GM19240 (cell line): ENCODE measurements around the gene PLCD3.

Experiments used
- DNase-seq: peaks from one replicate; pipeline ENCODE4 v3.0.0; 2011; ENCODE audit warnings: low spot score; ENCODE audit not compliant: insufficient read length

The PLCD3 gene

DNA sequence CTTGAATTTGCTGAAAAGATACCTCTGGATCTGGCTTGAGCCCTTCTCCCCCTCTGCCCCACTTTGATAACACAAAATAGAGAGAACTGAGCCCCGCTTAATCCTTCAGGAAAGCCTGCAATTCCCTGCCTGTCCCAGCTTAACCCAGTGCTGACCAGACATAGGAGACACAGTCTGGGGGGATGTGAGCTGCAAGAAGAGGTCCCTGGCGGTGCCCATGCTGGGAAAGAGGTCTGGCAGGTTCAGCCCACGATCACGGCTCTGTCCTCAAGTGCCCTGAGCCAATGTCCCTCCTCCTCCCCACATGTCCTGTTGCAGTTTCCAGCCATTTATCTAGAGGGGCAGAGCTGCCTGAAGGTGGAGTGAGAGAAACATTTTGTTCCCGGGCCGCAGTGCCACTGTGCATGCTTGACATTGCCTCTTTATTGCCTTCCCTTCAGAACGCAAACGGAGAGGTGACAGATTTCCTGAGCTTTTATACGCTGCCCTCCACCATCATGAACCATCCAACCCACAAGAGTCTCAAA lies 29.0 kb downstream of the PLCD3 start:
- DNase-seq, result no peak

DNA sequence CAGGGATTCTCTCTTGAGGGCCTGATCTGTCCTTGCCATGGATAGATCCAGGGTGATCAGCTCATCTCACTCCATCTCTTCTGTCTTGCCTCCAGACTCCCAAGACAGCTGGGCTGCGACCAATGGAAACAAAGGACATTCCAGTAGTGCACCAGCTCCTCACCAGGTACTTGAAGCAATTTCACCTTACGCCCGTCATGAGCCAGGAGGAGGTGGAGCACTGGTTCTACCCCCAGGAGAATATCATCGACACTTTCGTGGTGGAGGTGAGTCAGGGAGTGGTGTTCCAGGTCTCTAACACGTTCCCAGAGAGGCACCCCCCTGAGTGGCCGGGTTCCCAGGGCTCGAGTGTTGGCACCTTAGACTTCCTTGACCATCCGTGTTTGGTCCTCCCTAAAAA lies 29.5 kb downstream of the PLCD3 start:
- no peak for DNase-seq

DNA sequence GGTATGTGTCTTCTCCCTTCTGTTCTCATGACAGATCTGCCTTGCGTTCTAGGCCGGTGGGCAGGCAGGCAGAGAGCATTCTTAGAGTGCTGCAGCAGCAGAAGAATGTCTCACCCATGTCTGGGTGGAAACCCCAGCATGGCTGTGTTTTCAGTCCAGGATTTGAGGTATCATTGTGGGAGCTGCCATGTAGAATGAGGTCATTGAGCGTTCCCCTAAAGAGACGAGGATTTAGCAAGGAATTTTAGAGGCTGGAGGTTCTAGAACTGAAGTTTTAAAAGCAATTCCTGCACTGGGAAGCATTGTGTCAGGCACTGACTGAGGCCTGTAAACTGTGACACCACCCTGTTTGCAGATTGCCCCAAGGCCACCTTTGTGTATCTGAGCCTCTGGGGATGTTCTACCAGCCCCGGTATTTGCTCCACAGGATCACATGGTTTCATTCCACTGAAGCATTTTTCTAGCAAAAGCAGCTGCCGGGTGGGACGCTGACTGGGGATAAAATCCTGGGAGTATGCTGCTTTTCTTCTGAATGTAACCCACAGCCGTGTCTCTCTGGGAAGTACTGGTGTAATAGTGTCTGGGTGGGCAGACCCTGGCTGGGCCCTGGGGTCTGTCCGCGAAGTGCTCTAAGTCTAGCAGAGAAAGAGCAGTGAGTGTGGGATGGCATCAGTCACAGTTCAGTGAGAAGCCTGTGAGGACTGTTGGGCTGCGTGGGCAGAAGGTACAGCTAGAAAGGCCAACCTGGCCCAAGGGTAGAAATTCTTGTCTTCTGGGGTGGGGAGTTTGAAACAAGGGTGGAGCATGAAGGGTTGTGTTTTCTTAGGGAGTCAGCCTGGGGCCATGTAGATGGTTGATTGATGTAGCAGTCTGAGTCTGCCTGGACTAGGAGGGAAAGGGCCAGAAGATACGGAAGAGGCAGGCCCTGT lies 30.2 kb downstream of the PLCD3 start:
- DNase-seq, result no peak

DNA sequence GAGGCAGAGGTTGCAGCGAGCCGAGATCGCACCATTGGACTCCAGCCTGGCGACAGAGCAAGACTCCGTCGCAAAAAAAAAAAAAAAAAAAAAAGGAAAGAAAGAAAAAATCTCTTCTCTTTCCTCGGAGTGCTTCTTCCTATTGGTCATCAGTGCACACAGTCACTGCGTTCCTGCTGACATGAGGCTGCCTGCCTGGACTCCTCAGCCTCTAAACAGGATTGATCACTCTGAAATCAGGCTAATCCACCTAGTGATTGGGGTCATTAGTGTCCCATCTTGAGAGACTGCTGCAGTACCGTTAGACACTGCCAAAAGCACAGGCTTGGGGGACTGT lies 30.8 kb downstream of the PLCD3 start:
- DNase-seq, result no peak

DNA sequence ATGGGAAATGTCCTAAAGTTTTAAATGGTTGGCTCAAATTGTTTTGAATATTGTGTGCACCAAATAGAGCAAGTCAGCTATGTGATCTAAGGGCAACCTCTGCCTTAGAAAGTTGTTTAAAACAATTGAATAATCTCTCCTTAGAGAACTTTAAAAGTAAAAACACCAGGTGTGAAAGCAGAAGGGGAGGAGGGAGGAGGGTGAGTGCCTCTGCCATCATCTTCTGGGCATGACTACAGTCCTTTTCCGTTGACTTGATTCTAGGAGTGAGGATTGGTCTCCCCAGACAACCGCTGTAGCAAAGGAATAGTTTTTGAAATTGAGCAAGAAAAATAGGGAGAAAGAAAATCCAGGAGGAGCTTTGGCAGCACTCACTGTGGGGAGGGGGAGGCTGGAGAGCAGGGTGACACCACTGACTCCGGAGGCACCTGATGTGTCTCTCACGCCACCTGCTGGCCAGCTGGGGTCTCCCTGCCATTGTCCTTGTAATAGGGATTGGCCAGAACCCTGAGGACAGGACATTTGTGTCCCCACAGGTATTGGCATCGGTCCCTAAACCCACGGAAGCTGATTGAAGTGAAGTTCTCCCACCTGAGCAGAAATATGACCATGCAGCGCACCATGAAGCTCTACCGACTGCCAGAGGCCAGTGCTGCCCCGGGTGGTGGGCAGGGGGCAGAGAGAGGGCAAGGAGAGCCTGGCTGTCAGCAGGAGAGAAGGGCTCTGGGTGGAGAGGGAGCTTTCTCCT lies 33.3 kb downstream of the PLCD3 start:
- DNase-seq, result peak; percentile 92

DNA sequence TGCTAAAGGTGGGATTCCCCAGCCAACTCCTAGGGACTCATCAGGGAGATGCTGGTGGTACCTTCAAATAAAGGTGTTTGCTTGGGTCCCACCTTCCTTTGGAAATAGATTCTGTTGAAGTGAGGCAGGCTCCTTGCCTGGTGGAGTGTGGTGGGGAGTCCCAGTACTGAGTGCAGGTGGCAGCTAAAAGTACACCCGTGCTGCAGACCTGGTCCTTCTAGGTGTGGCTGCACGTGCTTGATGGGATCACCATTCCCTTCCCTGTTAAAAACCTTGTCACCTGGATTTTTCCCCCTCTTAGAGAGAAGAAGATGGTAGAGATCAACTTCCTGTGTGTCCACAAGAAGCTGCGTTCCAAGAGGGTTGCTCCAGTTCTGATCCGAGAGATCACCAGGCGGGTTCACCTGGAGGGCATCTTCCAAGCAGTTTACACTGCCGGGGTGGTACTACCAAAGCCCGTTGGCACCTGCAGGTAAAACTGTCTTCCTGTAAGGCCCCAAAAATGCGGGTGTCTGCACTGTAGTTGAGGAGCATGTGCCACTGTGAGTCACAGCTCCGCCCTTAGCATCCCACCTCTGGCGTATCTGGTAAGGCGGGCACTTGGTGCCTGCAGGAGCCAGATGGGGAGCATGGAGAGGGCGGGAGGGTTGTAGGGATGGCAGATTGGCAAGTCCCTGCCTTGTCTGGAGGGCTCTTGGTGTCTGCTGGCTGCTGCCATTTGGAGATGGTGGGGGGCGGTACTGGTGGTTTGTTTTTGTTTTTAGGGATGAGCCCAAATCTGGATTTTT lies 34.0 kb downstream of the PLCD3 start:
- no peak for DNase-seq

DNA sequence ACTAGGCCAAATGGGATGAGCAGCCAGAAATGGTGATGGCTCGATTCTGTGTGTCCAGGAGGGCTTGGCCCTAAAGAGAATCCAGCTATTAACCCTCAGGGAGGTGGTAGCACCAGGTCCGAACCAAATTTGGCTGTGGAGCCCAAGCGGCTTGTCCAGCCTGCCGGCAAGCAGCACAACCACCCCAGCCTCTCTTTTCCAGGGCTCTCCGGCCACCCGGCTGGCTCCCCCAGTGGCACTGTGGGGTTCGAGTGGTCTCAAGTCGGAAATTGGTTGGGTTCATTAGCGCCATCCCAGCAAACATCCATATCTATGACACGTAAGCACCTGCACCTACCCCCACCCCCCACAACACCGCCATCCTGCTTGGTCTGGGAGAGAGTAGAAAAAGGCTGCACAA lies 35.4 kb downstream of the PLCD3 start:
- DNase-seq, result no peak

DNA sequence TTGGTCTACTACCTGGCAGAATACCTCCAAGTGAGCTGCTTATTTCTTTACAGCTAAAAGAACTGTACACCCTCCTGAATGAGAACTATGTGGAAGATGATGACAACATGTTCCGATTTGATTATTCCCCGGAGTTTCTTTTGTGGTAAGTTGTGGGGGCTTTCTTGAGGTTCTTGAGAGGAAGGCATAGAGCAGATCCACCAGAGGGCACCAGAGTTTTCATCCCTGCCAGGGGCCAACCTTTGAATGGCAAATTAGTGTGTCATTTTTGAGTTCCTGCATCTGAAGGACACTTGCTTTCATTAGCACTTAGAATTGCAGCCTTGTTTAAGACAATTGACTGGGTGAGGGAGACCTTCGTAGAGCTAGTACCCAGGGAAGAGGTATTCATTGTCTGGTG lies 36.2 kb downstream of the PLCD3 start:
- no peak for DNase-seq

DNA sequence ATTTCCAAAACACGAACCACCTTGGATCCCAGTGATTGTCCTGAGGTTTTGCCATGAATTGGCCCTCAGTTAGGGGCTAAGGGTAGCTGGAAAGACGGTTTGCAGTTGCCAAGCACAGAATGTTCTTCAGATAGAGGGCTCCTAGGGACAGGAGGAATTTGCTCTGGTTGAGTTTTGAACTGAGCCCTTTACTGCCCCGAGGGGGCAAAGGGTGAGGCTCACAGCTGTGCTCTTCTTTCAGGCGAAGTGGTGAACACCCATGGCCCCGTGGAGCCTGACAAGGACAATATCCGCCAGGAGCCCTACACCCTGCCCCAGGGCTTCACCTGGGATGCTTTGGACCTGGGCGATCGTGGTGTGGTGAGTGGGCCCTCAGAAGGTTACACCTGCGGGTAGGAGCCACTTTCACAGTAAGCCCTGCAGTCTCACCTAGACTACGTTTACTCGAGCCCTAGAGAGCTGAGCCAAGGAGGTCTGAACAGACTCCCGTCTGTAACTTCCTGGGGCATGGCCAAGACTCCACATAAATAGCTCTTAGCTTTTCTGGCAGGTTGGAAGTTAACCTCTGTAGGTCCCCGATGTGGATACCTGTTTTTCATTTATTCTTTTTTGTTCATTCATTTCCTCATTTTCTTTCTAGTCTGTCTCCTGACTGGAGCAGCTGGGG lies 38.7 kb downstream of the PLCD3 start:
- DNase-seq, result no peak

DNA sequence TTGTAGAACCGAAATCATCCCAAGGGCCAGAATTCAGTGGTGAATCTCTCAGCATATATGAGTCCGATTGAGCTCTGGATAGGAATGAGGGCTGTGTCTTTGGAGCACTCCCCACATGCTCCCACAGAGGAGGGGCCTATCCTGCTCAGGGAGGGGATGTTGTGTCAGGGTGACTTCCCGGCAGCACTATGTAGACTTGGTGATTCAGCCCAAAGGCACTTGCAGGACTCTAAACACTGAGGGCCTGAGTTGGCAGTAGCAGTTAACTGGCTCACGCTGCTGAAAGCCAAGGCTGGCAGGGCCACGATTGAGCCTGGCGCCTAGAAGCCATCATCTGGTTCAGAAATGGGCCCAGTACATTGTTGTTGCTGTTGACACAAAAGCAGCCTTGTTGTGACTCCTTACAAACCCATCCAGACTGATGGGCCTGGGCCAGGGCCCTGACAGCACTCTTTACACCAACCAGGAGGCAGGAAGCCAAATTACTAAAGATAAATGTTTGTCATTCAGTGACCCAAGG lies 39.3 kb downstream of the PLCD3 start:
- DNase-seq, result no peak

DNA sequence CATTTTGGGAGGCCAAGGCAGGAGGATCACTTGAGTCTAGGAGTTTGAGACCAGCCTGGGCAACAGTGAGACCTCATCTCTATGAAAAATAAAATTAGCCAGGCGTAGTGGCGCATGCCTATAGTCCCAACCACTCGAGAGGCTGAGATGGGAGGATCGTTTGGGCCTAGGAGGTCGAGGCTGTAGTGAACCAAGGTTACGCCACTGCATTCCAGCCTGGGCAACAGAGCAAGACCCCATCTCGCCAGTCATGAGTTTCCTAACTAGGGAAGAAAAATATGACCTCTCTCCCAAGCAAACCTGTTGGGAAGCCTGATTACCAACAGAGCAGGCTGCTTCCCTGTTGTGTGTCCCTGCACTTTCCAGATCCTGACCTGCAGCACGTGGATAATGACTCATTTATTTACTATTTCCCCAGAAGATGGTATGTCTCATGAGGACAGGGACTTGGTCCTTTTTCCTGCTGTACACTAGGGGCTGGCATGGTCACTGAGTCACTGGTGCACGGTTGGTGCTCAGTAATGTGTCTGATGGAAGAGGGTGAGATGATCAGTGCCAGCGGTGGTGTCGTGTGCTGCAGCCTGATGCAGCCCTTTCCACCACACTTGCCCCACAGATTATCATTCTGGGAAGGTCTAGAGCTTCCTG lies 40.4 kb downstream of the PLCD3 start:
- no peak for DNase-seq

DNA sequence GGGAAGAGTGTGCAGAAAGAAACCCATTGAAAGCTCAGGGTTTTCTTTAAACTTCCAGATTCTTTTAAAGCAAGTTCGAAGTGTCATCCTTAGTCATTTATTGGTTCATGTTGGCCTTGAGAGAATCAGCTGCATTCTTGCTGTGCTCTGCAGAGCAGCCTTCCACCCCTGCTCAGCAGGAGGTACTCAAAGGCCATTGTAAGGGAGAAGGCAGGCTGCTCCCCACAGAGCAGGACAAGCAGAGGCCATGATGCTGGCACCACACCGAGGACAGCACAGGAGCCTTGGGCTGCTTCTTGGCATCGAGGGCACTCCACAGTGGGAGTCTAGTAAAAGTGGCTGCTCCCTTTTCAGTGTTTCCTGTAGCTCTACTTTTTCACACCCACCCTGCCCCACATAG lies 41.6 kb downstream of the PLCD3 start:
- DNase-seq, result no peak

DNA sequence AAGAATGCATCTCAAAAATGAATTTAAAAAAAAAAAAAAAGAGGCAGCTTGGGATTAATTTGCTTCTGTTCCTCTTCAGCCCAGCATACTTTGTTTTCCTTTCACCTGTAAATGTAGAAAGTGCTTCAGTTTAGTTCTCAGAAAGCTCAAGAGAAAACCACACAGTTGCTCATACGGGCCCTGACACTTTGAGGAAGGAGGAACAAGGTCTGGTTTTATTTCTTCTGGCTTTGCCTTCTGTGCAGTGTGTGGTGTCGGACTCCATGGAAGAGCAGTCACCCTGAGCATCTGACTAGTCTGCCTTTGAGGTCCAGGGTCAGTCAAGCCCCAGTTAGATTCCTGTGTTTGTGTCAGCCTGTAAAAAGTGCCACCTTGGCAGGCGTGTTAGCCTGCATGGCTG lies 43.6 kb downstream of the PLCD3 start:
- DNase-seq, result no peak

DNA sequence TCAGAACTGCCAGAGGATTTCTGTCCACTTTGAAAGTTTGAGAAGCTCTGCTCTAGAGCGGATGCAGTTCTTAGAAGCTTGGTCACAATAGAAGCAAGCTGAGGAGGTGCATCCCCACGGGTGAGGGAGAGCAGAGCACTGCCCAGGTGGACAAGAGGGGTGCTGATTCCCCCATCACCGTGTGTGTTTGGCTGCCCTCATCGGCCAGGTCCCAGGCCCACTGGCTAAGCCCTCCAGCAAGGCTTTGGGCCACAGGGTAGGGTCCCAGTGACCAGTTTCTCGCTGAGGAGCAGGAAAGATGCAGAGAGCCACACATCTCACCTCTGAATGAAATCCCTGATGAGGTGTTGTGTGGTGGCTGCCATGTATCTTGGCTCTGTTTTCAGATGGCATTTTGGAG lies 44.3 kb downstream of the PLCD3 start:
- no peak for DNase-seq

DNA sequence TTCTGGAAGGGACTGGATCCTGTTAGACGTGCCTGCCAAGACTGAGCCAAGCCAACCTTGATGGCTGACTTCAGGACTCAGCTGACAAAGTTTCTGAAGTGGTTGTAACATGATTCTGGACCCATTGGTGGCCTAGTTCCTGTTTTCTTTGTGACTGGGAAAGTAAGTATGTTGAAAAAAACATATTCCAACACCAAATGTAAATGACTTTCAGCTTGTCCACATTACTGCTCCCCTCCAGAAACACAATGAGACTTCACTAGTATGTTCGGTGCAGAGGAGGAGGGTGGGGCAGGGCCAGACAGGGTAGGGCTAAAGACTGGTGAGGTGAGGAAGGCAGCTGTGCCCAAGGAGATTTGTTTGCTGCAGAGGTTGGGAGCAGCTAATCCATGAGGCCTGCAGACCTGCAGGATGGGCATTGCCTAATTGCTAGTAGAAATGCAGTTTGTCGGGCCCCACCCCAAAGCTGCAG lies 44.8 kb downstream of the PLCD3 start:
- DNase-seq, result no peak

DNA sequence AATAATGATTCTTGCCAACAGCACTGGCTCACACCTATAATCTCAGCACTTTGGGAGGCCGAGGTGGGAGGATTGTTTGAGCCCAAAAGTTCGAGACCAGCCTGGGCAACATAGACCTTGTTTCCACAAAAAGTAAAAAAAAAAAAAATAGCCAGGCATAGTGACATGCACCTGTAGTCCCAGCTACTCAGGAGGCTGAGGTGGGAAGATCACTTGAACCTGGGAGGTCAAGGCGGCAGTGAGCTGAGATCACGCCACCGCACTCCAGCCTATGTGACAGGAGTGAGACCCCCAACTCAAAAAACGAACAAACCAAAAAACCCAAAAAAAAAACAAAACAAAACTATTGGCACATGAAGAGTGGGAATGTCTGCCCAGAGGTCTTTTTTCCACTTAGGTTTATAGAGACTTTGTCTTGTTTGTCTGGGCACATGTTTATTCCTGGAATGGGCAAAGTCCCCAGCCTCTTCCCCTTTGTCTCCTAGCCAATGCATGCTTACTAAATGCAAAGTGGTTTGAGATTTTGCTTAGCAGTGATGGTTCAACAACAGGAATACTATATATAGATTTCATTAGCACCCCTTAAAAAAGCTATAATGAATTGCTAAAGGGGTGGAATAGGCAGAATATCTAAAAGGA lies 45.3 kb downstream of the PLCD3 start:
- no peak for DNase-seq

DNA sequence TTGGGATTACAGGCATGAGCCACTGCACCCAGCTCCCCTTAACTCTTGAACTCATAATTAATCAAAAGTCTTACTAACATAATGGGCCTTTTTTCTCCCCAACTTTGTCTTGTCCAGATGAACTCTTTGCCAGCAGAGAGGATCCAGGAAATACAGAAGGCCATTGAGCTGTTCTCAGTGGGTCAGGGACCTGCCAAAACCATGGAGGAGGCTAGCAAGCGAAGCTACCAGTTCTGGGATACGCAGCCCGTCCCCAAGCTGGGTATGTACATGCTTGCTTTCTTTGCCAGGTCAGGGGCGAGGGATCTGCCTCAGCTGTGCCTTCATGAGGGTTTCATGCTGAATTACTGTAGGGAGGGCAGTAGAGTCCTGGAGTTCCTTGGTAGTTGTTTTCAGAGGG lies 45.9 kb downstream of the PLCD3 start:
- no peak for DNase-seq

DNA sequence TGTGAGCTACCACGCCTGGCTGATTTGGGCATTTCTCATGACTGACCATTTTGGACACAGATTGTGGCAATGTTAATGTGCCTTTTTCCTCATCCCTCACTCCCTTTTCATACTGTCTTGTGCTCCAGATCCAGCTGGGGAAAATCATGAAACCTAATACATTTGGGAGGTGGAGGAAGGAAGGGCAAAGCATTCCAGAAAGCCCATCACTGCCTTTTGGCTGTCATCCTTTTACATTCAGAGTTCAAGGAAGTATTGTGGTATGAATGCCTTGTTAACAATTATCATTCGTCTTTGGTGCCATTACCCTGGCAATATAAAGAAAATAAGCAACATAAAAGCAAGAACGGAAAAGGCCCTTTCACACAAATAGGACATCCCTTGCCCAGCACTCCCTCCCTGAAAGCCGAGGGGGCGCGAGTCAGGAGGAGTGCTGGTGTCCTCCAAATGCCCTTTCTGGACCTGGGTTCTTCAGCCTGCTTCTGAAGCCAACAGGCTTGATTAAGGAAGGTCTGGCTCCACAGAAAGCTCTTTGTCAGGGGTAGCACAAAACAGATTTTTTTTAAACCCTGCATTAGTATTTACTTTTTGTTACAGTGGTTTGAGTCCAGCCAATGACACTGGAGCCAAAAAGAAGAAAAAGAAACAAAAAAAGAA lies 51.1 kb downstream of the PLCD3 start:
- no peak for DNase-seq

DNA sequence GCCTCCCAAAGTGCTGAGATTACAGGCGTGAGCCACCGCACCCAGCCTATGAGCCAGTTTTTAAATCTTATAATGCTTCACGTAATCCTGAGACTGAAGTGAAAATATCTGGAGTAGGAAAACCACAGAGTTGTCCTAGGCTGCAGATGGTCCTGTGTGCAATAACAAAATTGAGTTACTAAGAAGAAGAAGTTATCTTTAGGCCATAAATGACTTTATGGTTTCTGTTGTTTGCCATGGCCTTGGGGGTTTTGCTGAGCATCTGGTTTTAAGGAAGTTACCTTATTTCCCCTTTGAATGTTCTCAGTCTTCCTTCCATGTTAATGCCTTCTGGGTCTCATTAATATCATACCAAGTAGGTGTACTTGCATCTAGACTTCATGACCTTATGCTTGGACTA lies 54.7 kb downstream of the PLCD3 start:
- no peak for DNase-seq
